Measurements from ENCODE around the gene INO80. TPM values are rescaled to one million over a fixed set of nuclear protein-coding genes. Genes with fewer than 3 reads are reported as not detected.

The INO80 gene
- total and polyA plus RNA-seq, 2 donors (not counting 1 experiment from before 2014, with no cell fraction given) = 16.3 to 55.7 TPM

GRCh38 chr15:41161336-41161735, 45.3 kb upstream of the INO80 start:
- Mint-ChIP-seq H3K4me1 (no peaks in the 10 kb centered on the region), H3K9me3 (ENCODE audit: insufficient read depth) (no peaks in the 10 kb centered on the region), H3K4me3 (no peak overlapping the region), H3K27me3 (peaks cover 7% of the 10 kb centered on the region), H3K27ac (no peak overlapping the region)
- Histone ChIP-seq H3K4me2 (replicated peaks; ENCODE audit: low read depth, low read length, poor library complexity, severe bottlenecking) (no peak overlapping the region), H2AFZ (ENCODE audit: insufficient read depth, low read depth, low read length, poor library complexity, severe bottlenecking) (no peak overlapping the region), H3K27me3 (replicated peaks in 1 of 4; ENCODE audit: control extremely low read depth in 1 of 4, control insufficient read depth in 3 of 4, insufficient read depth in 4 of 4, low read length in 3 of 4) (peaks cover 0 to 2% (median 0%) of the 10 kb centered on the region in 4 experiments), H3K27ac (ENCODE audit: low read length in 2 of 2) (no peak overlapping the region), H3K9me3 (ENCODE audit: control extremely low read depth in 1 of 3, control insufficient read depth in 2 of 3, insufficient read depth in 1 of 3, low read length in 2 of 3) (no peaks in the 10 kb centered on the region), H3K4me1 (ENCODE audit: control insufficient read depth in 2 of 2, insufficient read depth in 2 of 2, low read length in 2 of 2) (no peaks in the 10 kb centered on the region), H3K36me3 (replicated peaks in 1 of 2; ENCODE audit: control extremely low read depth in 1 of 2, control insufficient read depth in 1 of 2, extremely low read depth in 1 of 2, insufficient read depth in 2 of 2, low read length in 1 of 2) (no peaks in the 10 kb centered on the region), H3K9ac (ENCODE audit: low read length) (no peak overlapping the region), H4K20me1 (ENCODE audit: control insufficient read depth, insufficient read depth, low read length, poor library complexity, severe bottlenecking) (no peaks in the 10 kb centered on the region), H3K79me2 (ENCODE audit: control insufficient read depth, insufficient read depth, low read length) (no peaks in the 10 kb centered on the region), H3K4me3 (ENCODE audit: control extremely low read depth in 1 of 5, extremely low read depth in 1 of 5, insufficient read depth in 1 of 5, low read depth in 2 of 5, low read length in 4 of 5) (no peak overlapping the region)
- ATAC-seq (ENCODE audit: low read depth) (no peak), DNase-seq (no peak)
- TF ChIP-seq CTCF (IDR thresholded peaks at IDR 0.05) (no peak), EZH2 (IDR thresholded peaks at IDR 0.05; ENCODE audit: borderline replicate concordance, insufficient read depth, low read depth, low read length, poor library complexity, severe bottlenecking) (no peak)
- intact Hi-C loops (cut with micrococcal nuclease) = no loop called here
- POLR2A ChIA-PET = no interaction called here
- WGBS (ENCODE audit: insufficient coverage) = 75% methylated on average over 1 of the region's 6 CpGs
- CTCF ChIA-PET = no interaction called here

DNA sequence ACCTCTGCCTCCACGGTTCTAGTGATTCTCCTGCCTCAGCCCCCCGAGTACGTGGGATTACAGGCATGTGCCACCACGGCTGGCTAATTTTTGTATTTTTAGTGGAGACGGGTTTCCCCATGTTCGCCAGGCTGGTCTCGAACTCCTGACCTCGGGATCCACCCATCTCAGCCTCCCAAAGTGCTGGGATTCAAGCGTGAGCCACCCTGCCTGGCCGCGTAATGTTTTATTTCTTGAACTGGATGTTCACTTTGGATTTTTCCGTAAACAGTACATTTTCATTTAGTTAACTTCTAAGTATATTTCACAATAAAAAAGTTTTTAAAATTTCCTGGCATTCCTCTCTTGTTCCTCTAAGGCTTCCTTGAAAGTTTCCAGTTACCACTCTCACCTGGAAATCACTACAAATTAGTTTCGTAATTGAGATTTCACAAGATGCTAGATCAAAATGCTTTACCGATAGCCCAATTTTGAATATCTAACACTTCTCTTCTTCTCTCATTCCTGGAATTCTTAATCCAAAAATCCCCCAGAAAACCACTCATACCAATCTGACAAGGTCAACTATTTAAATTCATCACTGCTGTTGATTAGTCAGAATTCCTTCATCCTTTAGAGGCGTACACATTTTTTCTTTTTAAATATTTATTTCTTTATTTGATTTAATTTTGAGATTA, 44.7 kb upstream of the INO80 start:
- Histone ChIP-seq H3K36me3 (replicated peaks in 1 of 2; ENCODE audit: control extremely low read depth in 1 of 2, control insufficient read depth in 1 of 2, extremely low read depth in 1 of 2, insufficient read depth in 2 of 2, low read length in 1 of 2) (no peaks in the 10 kb centered on the region), H3K9ac (ENCODE audit: low read length) (no peak overlapping the region), H3K4me2 (replicated peaks; ENCODE audit: low read depth, low read length, poor library complexity, severe bottlenecking) (no peak overlapping the region), H3K27me3 (replicated peaks in 1 of 4; ENCODE audit: control extremely low read depth in 1 of 4, control insufficient read depth in 3 of 4, insufficient read depth in 4 of 4, low read length in 3 of 4) (peaks cover 0 to 2% (median 0%) of the 10 kb centered on the region in 4 experiments), H3K4me1 (ENCODE audit: control insufficient read depth in 2 of 2, insufficient read depth in 2 of 2, low read length in 2 of 2) (no peaks in the 10 kb centered on the region), H3K79me2 (ENCODE audit: control insufficient read depth, insufficient read depth, low read length) (no peaks in the 10 kb centered on the region), H3K9me3 (ENCODE audit: control extremely low read depth in 1 of 3, control insufficient read depth in 2 of 3, insufficient read depth in 1 of 3, low read length in 2 of 3) (no peaks in the 10 kb centered on the region), H2AFZ (ENCODE audit: insufficient read depth, low read depth, low read length, poor library complexity, severe bottlenecking) (no peak overlapping the region), H4K20me1 (ENCODE audit: control insufficient read depth, insufficient read depth, low read length, poor library complexity, severe bottlenecking) (no peaks in the 10 kb centered on the region), H3K4me3 (ENCODE audit: control extremely low read depth in 1 of 5, extremely low read depth in 1 of 5, insufficient read depth in 1 of 5, low read depth in 2 of 5, low read length in 4 of 5) (no peak overlapping the region), H3K27ac (ENCODE audit: low read length in 2 of 2) (no peak overlapping the region)
- no peak overlapping the region for H3K27ac Mint-ChIP-seq
- intact Hi-C loops (cut with micrococcal nuclease) = no loop called here
- ChIA-PET CTCF (no interaction called here), POLR2A (no interaction called here)
- ATAC-seq (ENCODE audit: low read depth) (no peak), DNase-seq (no peak)
- TF ChIP-seq EZH2 (IDR thresholded peaks at IDR 0.05; ENCODE audit: borderline replicate concordance, insufficient read depth, low read depth, low read length, poor library complexity, severe bottlenecking) (no peak), CTCF (IDR thresholded peaks at IDR 0.05) (no peak)
- peaks cover 7% of the 10 kb centered on the region for H3K27me3 Mint-ChIP-seq
- 87% methylated on average over 7 of the region's 15 CpGs for WGBS (ENCODE audit: insufficient coverage)
- no peaks in the 10 kb centered on the region for H3K9me3 Mint-ChIP-seq (ENCODE audit: insufficient read depth)
- no peaks in the 10 kb centered on the region for H3K4me1 Mint-ChIP-seq
- no peak overlapping the region for H3K4me3 Mint-ChIP-seq

Measured in B cell (primary cell).